Nephron (organoid): ENCODE measurements around the gene PRKCH.

Experiments
- H3K27ac Mint-ChIP-seq, 3 experiments: 2 replicates each; pipeline ENCODE4 v1.8.0; 2020; ENCODE audit warnings: mixed read lengths in 3 of 3, mild to moderate bottlenecking in 2 of 3, moderate library complexity in 1 of 3
- H3K27me3 Mint-ChIP-seq: 2 replicates; pipeline ENCODE4 v1.8.0; 2021; ENCODE audit warnings: low read depth, mild to moderate bottlenecking, moderate library complexity, mixed read lengths
- H3K36me3 Mint-ChIP-seq: 2 replicates; pipeline ENCODE4 v1.8.0; 2020; ENCODE audit warnings: low read depth, mixed read lengths
- H3K4me1 Mint-ChIP-seq: 2 replicates; pipeline ENCODE4 v1.8.0; 2020; ENCODE audit warnings: mixed read lengths
- H3K4me3 Mint-ChIP-seq, 3 experiments: 2 replicates each; pipeline ENCODE4 v1.8.0; 2020; ENCODE audit warnings: mild to moderate bottlenecking in 3 of 3, mixed read lengths in 3 of 3, moderate library complexity in 2 of 3
- H3K9me3 Mint-ChIP-seq: 2 replicates; pipeline ENCODE4 v1.8.0; 2020; ENCODE audit warnings: mixed read lengths
- CTCF ChIP-seq, 3 experiments: fragments of 200-600 bp; sonication (generic); IDR thresholded peaks; one replicate each; pipeline ENCODE4 v1.5.0; 2021; ENCODE audit warnings: antibody characterized with exemption in 3 of 3; ENCODE audit not compliant: unreplicated experiment in 3 of 3

PRKCH gene

GRCh38 chr14:61360796-61361525, 39.6 kb downstream of the PRKCH start:
- Mint-ChIP-seq H3K36me3 (no peaks in the 10 kb centered on the region), H3K9me3 (peaks cover 3% of the 10 kb centered on the region), H3K27me3 (no peaks in the 10 kb centered on the region), H3K27ac (no peak overlapping the region), H3K4me1 (no peaks in the 10 kb centered on the region), H3K4me3 (no peak overlapping the region)
- no peak for TF ChIP-seq CTCF (IDR thresholded peaks at IDR 0.05; ENCODE audit: unreplicated experiment in 3 of 3)

GRCh38 chr14:61362072-61362750, 40.8 kb downstream of the PRKCH start:
- no peaks in the 10 kb centered on the region for H3K4me1 Mint-ChIP-seq
- no peak overlapping the region for H3K27ac Mint-ChIP-seq
- no peaks in the 10 kb centered on the region for H3K36me3 Mint-ChIP-seq
- no peak for TF ChIP-seq CTCF (IDR thresholded peaks at IDR 0.05; ENCODE audit: unreplicated experiment in 3 of 3)
- no peaks in the 10 kb centered on the region for H3K27me3 Mint-ChIP-seq
- no peak overlapping the region for H3K4me3 Mint-ChIP-seq
- peaks cover 2% of the 10 kb centered on the region for H3K9me3 Mint-ChIP-seq

- H3K27me3 Mint-ChIP-seq = no peaks in the 10 kb centered on the region
- no peaks in the 10 kb centered on the region for H3K4me1 Mint-ChIP-seq
- H3K36me3 Mint-ChIP-seq = no peaks in the 10 kb centered on the region
- no peak for TF ChIP-seq CTCF (IDR thresholded peaks at IDR 0.05; ENCODE audit: unreplicated experiment in 3 of 3)
- H3K4me3 Mint-ChIP-seq = no peak overlapping the region
- no peak overlapping the region for H3K27ac Mint-ChIP-seq
- H3K9me3 Mint-ChIP-seq = no peaks in the 10 kb centered on the region
These were observed 42.9 kb downstream of the PRKCH start for GRCh38 chr14:61364243-61364642.

- Mint-ChIP-seq H3K4me1 (no peaks in the 10 kb centered on the region), H3K9me3 (no peaks in the 10 kb centered on the region), H3K36me3 (no peaks in the 10 kb centered on the region), H3K4me3 (no peak overlapping the region), H3K27ac (no peak overlapping the region), H3K27me3 (no peaks in the 10 kb centered on the region)
- TF ChIP-seq CTCF (IDR thresholded peaks at IDR 0.05; ENCODE audit: unreplicated experiment in 3 of 3) = no peak
These were observed 44.4 kb downstream of the PRKCH start for GRCh38 chr14:61365667-61366212.

- H3K4me1 Mint-ChIP-seq = no peaks in the 10 kb centered on the region
- peak overlapping the region in 1 of 3 experiments; percentile 29 for H3K27ac Mint-ChIP-seq
- H3K27me3 Mint-ChIP-seq = no peaks in the 10 kb centered on the region
- peaks cover 3% of the 10 kb centered on the region for H3K36me3 Mint-ChIP-seq
- no peak overlapping the region for H3K4me3 Mint-ChIP-seq
- peaks cover 8% of the 10 kb centered on the region for H3K9me3 Mint-ChIP-seq
- no peak for TF ChIP-seq CTCF (IDR thresholded peaks at IDR 0.05; ENCODE audit: unreplicated experiment in 3 of 3)
These were observed 46.8 kb downstream of the PRKCH start for GRCh38 chr14:61368114-61368710.
